HL-60/S4 treated with phorbol 12-myristate 13-acetate at 8.2 ng/mL for 4 days and 3 days (cell line): Measurements from ENCODE around the gene CD38.
"Not testable (repeated sequence)": the region's sequence is repeated elsewhere in the genome, so short reads cannot be mapped to it uniquely, and the experiment has no call there.

Source experiments
- in situ Hi-C: fragments of 300-500 bp; cut with MboI; formaldehyde crosslinking; loops from 2 replicates; pipeline ENCODE4 v1.15.0; 2022; ENCODE audit warnings: low sequenced_read_pairs

The CD38 gene

DNA sequence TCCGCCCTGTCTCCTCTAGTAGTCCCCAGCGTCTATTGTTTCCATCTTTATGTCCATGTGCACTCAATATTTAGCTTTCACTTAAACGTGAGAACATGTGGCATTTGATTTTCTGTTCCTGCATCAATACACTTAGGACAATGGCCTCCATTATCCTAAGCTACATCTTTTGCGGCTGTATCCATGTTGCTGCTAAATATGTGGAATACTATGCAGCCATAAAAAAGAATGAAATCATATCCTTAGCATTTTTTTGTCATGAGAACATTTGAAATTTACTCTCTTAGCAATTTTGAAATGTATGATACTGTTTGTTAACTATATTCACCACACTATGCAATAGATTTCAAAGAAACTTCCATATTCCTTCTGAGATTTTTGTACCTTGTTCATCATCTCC lies 19.8 kb upstream of the CD38 start:
- in situ Hi-C loops: no loop called here

DNA sequence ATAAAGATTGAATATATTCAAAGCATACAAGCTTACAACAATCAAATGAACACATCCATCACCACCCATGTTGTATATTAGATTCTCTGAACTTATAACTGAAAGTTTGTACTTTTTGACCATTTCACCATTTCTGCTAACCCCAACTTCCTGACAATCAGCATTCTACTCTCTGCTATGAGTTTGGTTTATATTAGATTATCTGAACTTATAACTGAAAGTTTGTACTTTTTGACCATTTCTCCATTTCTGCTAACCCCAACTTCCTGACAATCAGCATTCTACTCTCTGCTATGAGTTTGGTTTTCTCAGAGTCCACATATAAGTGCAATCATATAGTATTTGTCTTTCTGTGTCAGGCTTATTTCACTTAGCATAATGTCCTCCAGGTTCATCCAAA lies 15.7 kb upstream of the CD38 start:
- in situ Hi-C loops: not testable (repeated sequence)

GRCh38 chr4:15765391-15765790 lies 12.7 kb upstream of the CD38 start:
- in situ Hi-C loops: no loop called here

GRCh38 chr4:15765910-15766697 lies 12.0 kb upstream of the CD38 start:
- in situ Hi-C loops: no loop called here

GRCh38 chr4:15766821-15767220 lies 11.3 kb upstream of the CD38 start:
- in situ Hi-C loops: no loop called here

DNA sequence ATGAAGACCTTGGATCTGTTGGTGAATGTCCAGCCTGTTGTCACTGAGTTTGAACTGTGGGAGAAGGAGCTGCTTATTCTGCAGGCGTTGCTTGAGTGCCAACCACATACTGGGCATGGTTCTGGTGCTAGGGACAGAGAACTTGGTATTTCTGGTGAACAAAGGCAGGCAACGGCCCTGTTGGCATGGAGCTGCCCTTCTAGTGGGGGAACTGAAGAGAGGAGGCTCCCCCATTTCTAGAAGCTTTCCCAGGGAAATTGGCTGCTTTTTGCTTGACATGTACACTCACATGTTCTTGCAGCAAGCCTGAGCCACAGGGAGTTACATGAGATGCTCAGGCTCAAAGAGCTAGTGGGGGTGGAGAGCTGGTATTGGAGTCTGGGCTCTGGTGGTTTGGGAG lies 8.9 kb upstream of the CD38 start:
- in situ Hi-C loops: no loop called here

DNA sequence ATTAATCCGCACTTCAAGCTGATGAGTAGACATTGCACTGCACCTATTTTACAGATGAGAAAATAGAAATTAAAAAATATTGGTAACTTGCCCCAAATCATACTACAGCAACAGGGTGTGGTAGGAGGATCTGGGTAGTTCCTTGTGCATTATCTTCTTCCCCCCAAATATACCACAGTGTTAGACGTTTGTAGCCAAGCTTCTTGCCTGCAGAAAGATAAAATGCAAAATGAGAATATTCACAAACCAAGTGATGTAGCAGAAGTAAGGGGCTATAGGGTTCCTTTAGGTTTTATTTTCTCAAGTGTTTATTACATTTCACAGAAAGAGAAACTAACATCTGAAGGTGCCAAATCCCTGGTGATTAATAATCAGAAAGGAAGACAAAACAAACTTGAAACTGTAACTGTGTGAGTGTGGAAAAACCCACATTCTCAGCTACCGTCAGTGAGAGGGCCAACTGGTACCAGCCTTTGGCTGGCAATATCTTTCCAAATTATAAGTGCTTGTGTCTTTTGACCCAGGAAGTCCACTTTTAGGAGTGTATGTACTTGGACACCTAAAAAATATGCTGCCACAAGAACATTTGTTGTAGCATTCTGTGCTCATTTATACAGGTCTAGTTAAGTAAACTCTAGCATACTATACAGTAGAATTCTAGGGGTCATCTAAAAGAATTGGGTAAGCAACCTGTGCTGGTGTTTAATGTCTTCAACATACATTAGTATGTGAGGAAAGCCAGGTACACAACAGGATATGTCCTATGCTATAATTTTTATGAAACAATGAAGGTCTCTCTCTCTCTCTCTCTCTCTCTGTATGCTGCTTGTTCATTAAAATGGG lies 6.7 kb upstream of the CD38 start:
- in situ Hi-C loops: no loop called here

DNA sequence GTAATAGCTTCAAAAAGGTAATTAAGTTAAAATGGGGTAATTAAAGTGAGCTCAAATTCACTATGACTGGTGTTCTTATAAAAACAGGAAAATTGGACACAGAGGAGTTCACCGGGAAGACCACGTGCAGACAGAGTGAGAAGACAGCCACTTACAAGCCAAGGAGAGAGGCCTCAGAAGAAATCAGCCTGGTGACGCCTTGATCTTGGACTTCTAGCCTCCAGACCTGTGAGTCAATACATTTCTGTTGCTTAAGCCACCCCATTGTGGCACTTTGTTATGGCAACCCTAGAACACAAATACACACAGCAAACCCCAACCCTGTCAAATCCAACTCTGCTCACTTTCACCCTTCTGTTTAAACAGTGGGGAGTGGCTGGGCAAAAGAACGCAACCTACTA lies 4.1 kb upstream of the CD38 start:
- in situ Hi-C loops: no loop called here

DNA sequence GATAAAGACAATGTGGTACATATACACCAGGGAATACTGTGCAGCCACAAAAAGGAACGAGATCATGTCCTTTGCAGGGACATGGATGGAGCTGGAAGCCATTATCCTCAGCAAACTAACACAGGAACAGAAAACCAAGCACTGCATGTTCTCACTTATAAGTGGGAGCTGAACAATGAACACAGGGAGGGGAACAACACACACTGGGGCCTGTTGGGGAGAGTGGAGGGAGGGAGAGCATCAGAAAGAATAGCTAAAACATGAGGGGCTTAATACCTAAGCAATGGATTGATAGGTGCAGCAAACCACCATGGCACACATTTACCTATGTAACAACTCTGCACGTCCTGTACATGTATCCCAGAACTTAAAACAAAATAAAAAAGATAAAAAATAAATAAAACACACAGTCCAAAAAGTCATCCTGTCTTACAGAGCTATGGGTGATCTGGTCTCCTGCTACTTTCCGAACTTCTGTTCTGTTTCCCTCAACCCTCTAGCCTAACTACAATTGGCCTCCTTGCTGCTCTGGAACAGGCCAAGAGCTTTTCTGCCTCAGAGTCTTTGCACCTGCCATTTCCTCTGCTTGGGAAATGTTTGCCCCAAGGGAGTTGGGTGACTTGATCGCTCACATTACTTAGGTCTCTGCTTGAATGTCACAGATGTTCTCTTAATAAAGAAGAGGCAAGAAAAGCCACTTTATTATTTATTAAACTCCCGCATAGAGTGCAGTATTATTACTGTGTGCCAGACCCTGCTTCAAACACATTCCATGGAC lies 1.1 kb upstream of the CD38 start:
- in situ Hi-C loops: no loop called here

DNA sequence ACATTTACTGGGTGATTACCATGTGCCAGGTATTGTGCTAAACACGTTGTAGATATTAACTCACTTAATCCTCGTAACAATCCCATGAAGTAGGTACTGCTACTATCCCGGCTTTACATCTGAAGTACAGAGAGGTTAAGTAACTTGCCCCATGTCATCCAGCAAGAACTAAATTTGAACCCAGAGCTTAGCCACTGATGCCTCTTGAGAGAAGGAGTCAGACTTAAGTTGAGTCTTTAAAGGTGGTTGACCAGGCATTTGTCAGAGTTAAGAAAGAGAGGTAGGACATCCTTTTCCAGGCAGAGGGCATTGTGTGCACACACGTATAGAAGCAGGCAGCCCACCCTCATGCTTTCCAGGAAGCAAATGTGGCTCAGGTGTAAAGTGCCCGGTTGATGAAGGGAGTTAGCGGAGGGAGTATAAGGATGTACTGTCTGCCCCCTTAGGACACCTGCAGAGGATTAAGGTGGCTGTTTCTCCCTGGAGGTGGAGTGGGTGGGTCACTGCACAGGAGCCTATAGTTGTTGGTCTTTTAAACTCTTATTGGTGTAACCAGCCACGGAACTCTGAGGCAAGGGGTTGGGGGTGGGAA lies 335 bp upstream of the CD38 start:
- in situ Hi-C loops: no loop called here

DNA sequence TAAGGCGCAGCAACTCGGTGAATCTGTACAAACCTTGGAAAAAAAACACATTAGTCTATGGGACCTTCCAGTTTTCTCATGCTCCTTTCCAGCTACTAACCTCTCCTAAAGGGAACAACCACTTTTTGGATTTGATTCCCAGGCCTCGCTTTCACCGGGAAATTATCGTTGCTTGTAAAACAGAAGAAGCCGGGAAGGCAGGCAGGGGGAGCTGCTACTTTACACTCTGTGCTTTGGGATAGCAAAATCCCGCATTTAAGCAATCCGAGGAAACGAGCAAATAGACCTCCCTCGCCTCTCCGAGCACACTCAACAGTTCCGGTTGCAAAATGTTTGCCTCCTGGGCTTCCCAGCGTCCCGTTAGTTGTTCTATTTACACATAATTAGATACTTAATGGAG lies 1.2 kb downstream of the CD38 start:
- in situ Hi-C loops: no loop called here

DNA sequence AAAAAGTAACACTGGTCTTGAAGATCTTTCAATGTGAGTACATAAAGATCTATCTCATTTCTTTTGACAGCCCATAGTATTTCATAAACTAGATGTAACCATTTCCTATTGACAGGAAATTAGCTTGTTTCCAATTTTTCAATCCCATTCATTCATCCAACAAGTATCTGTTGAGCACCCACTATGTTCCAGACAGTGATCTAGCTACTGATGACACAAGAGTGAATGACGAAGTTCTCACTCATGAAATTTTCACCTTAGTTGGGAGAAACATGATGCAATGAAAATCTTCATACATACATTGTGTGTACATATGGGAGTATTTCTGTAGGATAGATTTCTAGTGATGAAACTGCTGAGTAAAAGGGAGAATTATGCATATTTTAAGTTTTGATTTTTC lies 1.7 kb downstream of the CD38 start:
- in situ Hi-C loops: no loop called here

DNA sequence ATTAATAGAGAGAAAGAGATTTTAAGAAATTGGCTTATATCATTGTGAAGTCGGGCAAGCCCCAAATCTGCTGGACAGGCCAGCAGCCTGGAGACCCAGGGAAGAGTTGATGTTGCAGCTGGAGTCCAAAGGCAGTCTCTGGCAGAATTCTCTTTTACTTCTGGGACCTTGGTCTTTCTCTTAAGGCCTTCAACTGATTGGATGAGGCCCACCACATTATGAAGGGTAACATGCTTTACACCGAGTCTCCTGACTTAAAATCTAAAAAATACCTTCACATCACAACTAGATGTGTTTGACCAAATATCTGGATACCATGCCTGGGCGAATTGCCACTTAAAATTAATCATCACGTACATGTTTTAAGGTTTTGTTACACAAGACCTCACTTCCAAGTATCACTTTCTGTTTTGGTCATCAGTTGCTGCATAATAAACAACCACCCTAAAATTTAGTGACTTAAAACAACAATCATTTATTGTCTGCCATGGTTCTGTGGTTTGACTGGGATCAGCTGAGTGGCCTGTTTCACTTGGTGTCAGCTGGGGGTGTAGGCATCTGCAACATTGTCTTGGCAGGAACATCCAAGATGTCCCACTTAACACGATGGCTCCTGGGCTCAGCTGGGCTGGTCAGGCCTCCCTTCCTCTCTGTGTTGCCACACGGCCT lies 3.4 kb downstream of the CD38 start:
- in situ Hi-C loops: no loop called here

GRCh38 chr4:15783676-15784075 lies 5.5 kb downstream of the CD38 start:
- in situ Hi-C loops: no loop called here

- in situ Hi-C loops: no loop called here
Measured at GRCh38 chr4:15784959-15785634, 7.0 kb downstream of the CD38 start.

DNA sequence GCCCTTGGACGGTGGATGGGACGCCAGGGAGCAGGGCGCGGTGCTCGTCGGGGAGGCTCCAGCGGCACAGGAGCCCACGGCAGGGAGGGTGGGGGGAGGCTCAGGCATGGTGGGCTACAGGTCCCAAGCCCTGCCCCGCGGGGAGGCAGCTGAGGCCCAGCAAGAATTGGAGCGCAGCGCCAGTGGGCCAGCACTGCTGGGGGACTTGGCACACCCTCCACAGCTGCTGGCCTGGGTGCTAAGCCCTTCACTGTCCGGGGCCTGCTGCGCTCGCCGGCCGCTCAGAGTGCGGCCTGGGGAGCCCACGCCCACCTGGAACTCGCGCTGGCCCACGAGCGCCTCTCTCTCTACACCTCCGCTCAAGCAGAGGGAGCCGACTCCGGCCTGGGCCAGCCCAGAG lies 8.6 kb downstream of the CD38 start:
- in situ Hi-C loops: no loop called here

DNA sequence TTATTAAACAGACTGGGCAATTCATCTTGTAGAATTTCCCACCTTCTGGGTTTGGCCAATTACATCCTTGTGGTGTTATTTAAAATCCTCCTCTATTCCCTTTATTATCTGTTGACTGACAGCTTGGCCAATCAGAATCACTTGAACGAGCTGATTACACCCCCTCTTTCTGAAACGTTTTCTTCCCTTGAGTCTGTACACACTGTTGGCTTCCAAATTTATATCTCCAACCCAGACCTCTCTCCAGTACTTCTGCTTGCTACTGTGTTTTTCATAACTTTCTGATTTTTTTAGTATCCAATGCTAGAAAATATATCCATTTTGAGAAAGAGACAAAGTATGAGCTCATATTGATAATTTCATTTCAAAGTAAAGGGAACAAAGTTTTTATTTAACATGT lies 14.8 kb downstream of the CD38 start:
- in situ Hi-C loops: no loop called here

- in situ Hi-C loops: no loop called here
Measured at GRCh38 chr4:15793506-15794363, 15.6 kb downstream of the CD38 start.

DNA sequence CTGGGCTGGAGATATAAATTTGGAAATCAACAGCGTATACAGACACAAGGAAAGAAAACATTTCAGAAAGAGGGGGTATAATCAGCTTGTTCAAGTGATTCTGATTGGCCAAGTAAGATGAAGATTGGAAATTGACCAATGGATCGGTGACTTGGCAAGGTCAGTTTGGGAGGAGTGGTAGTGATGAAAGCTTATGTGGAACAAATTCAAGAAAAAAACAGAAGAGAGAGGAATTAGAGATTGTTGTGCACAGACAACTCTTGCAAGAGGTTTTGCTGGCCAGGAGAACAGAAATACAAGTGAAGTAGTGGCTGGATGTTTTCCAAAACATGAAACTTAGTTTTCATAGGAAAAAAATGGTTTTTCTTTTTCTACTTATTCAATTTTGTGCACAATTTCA lies 16.3 kb downstream of the CD38 start:
- in situ Hi-C loops: no loop called here
